Measurements from ENCODE around the gene CISD1.

- peak; percentile 65 for TF ChIP-seq POLR2AphosphoS5 (IDR thresholded peaks at IDR 0.05)
- TF ChIP-seq, protein P1, sequence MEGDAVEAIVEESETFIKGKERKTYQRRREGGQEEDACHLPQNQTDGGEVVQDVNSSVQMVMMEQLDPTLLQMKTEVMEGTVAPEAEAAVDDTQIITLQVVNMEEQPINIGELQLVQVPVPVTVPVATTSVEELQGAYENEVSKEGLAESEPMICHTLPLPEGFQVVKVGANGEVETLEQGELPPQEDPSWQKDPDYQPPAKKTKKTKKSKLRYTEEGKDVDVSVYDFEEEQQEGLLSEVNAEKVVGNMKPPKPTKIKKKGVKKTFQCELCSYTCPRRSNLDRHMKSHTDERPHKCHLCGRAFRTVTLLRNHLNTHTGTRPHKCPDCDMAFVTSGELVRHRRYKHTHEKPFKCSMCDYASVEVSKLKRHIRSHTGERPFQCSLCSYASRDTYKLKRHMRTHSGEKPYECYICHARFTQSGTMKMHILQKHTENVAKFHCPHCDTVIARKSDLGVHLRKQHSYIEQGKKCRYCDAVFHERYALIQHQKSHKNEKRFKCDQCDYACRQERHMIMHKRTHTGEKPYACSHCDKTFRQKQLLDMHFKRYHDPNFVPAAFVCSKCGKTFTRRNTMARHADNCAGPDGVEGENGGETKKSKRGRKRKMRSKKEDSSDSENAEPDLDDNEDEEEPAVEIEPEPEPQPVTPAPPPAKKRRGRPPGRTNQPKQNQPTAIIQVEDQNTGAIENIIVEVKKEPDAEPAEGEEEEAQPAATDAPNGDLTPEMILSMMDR (IDR thresholded peaks at IDR 0.05) = no peak
Observed at GRCh38 chr10:58266826-58267712, 1.9 kb upstream of the CISD1 start.
